ENCODE data around the gene ZDHHC20. TPM values are rescaled to one million over a fixed set of nuclear protein-coding genes. Genes with fewer than 3 reads are reported as not detected.
"Not testable (repeated sequence)": the region's sequence is repeated elsewhere in the genome, so short reads cannot be mapped to it uniquely, and the experiment has no call there.

The ZDHHC20 gene
- total RNA-seq, 4 donors from 2014 or later: 50.8 to 132 (median 67.1) TPM

DNA sequence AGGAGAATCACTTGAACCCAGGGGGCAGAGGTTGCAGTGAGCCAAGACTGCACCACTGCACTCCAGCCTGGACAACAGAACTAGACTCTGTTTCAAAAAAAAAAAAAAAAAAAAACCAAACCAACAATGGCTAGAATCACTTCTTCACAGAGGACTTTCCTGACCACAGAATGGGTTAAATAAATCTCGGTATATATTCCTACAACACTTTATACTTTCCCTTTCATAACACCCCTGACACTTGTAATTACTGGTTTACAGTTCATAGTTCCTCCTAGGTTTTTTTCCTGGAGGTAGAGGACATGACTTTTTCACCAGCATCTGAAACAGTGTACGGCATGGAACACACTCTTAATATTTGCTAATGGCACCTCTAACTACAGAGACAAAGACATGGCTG is 31.4 kb downstream of the ZDHHC20 start:
- no peaks in the 10 kb centered on the region for H3K4me1 ChIP-seq
- H3K4me3 ChIP-seq: no peak overlapping the region
- no peak for DNase-seq
- no peaks in the 10 kb centered on the region for H3K36me3 ChIP-seq
- H3K9me3 ChIP-seq: peaks cover 0 to 3% (median 0%) of the 10 kb centered on the region in 4 donors
- TF ChIP-seq POLR2A (IDR thresholded peaks at IDR 0.05): no peak
- TF ChIP-seq, protein P1, sequence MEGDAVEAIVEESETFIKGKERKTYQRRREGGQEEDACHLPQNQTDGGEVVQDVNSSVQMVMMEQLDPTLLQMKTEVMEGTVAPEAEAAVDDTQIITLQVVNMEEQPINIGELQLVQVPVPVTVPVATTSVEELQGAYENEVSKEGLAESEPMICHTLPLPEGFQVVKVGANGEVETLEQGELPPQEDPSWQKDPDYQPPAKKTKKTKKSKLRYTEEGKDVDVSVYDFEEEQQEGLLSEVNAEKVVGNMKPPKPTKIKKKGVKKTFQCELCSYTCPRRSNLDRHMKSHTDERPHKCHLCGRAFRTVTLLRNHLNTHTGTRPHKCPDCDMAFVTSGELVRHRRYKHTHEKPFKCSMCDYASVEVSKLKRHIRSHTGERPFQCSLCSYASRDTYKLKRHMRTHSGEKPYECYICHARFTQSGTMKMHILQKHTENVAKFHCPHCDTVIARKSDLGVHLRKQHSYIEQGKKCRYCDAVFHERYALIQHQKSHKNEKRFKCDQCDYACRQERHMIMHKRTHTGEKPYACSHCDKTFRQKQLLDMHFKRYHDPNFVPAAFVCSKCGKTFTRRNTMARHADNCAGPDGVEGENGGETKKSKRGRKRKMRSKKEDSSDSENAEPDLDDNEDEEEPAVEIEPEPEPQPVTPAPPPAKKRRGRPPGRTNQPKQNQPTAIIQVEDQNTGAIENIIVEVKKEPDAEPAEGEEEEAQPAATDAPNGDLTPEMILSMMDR (IDR thresholded peaks at IDR 0.05): no peak
- H3K27me3 ChIP-seq: no peaks in the 10 kb centered on the region
- no peak overlapping the region for H3K27ac ChIP-seq

DNA sequence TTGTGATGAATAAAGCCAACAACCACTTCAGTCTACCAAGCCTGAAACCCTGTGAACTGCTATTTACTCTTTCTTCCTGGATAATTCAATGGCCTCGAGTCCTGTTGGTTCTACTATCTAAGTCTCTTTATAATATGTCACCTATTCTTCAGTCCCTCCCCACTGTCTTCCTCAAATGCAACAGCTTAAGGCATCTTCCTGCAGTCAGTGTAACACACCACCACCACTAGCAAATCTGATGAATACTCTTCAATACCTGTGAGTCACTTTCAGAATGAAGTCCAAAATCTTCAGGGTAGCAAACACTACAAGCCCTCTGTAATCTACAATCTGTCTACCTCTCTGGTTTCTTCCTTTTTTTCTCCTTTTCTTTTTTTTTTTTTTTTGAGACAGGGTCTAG is 32.9 kb downstream of the ZDHHC20 start:
- TF ChIP-seq, protein P1 (IDR thresholded peaks at IDR 0.05): no peak
- no peak for TF ChIP-seq POLR2A (IDR thresholded peaks at IDR 0.05)
- Histone ChIP-seq H3K4me3 (no peak overlapping the region), H3K4me1 (no peaks in the 10 kb centered on the region), H3K27ac (no peak overlapping the region), H3K9me3 (peaks cover 0 to 3% (median 0%) of the 10 kb centered on the region in 4 donors), H3K27me3 (no peaks in the 10 kb centered on the region), H3K36me3 (no peaks in the 10 kb centered on the region)
- no peak for DNase-seq

DNA sequence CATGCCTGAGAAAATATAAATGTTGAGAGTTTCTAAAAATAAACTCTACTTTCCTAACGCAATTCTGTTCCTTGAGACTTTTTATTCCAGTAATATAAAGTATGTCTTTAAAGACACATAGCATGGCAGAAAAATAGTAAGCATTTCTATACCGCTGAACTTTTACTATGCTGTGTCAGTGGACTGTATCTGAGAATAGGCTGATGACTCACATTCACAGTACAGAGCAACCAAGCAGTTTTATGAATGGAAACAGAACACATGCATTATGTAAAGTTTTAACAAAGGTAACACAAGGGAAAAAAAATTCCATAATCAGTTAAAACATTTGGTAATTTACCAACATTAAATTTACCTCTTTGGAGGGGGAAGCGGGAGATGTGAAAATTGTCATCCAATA is 38.4 kb downstream of the ZDHHC20 start:
- no peaks in the 10 kb centered on the region for H3K9me3 ChIP-seq
- DNase-seq: no peak
- no peaks in the 10 kb centered on the region for H3K36me3 ChIP-seq
- no peak for TF ChIP-seq POLR2A (IDR thresholded peaks at IDR 0.05)
- TF ChIP-seq, protein P1 (IDR thresholded peaks at IDR 0.05): no peak
- H3K27me3 ChIP-seq: no peaks in the 10 kb centered on the region
- H3K27ac ChIP-seq: no peak overlapping the region
- H3K4me3 ChIP-seq: no peak overlapping the region
- H3K4me1 ChIP-seq: no peaks in the 10 kb centered on the region

DNA sequence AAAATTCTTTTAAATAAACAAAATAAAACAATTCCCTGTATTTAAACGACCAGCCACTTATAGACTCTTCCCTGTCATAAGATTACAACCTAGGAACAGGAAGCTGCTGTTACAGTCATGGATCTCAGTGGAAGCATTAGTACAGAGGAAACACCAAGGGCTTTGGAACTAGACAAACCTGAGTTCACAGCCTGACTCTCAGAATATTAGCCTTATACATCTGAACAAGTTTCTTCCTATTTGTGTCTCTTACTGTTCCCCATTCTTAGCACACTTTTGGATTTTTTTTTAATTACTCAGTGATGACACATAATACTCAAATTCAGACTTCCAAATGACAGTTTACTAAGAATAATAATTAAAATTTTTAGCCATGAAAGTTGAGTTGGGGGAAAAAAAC is 46.1 kb downstream of the ZDHHC20 start:
- Histone ChIP-seq H3K4me1 (no peaks in the 10 kb centered on the region), H3K27ac (no peak overlapping the region), H3K9me3 (no peaks in the 10 kb centered on the region), H3K27me3 (no peaks in the 10 kb centered on the region), H3K4me3 (no peak overlapping the region), H3K36me3 (peaks cover 0 to 29% (median 3%) of the 10 kb centered on the region in 3 donors)
- no peak for DNase-seq
- TF ChIP-seq, protein P1 (IDR thresholded peaks at IDR 0.05): no peak
- no peak for TF ChIP-seq POLR2A (IDR thresholded peaks at IDR 0.05)

DNA sequence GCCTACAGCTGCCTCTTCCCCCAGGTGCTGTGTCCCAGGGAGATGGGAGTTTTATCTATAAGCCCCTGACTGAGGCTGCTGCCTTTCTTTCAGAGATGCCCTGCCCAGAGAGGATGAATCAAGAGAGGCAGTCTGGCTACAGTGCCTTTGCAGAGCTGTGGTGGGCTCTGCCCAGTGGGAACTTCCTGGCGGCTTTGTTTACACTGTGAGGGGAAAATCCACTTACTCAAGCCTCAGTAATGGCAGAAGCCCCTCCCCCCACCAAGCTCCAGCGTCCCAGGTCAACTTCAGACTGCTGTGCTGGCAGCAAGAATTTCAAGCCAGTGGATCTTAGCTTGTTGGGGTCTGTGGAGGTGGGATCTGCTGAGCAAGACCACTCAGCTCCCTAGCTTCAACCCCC is 48.6 kb downstream of the ZDHHC20 start:
- not testable (repeated sequence) for H3K27me3 ChIP-seq, H3K4me3 ChIP-seq, DNase-seq, H3K9me3 ChIP-seq, H3K27ac ChIP-seq, H3K4me1 ChIP-seq
- peaks cover 0 to 29% (median 3%) of the 10 kb centered on the region in 3 donors for H3K36me3 ChIP-seq

DNA sequence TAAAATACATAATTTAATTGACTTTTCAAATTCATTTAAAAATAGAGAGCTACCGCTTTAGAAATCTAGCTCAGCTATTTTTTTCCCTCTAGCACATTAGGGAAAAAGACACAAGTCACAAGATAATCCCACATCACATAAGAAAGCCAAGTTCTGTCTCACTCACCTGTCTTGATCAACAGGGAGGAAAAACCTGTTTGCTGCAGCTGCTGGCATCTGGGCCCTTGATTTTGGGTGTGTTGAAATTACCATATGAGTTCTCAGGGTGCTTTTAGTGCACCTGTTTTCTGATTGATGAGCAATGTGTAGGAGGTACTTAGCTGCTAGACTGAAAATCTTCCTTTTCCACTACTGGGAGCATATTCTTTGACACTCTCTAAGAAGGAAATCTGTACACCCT is 53.8 kb downstream of the ZDHHC20 start:
- no peaks in the 10 kb centered on the region for H3K27me3 ChIP-seq
- H3K36me3 ChIP-seq: peaks cover 0 to 23% (median 3%) of the 10 kb centered on the region in 3 donors
- H3K4me1 ChIP-seq: no peaks in the 10 kb centered on the region
- no peak overlapping the region for H3K27ac ChIP-seq
- no peak for DNase-seq
- TF ChIP-seq, protein P1 (IDR thresholded peaks at IDR 0.05): no peak
- TF ChIP-seq POLR2A (IDR thresholded peaks at IDR 0.05): no peak
- H3K9me3 ChIP-seq: no peaks in the 10 kb centered on the region
- no peak overlapping the region for H3K4me3 ChIP-seq

Measured in Peyer's patch (tissue), 4 donors.